HG02870 (cell line): Measurements from ENCODE around the gene PVALB.

ENCODE experiments used
- ATAC-seq: cut with Tn5 transposase; IDR thresholded peaks from one replicate; pipeline ENCODE4 v1.9.1; 2021; ENCODE audit warnings: mild to moderate bottlenecking, moderate library complexity; ENCODE audit not compliant: unreplicated experiment

The PVALB gene

GRCh38 chr22:36815558-36816338, 1.1 kb downstream of the PVALB start:
- ATAC-seq, result no peak

DNA sequence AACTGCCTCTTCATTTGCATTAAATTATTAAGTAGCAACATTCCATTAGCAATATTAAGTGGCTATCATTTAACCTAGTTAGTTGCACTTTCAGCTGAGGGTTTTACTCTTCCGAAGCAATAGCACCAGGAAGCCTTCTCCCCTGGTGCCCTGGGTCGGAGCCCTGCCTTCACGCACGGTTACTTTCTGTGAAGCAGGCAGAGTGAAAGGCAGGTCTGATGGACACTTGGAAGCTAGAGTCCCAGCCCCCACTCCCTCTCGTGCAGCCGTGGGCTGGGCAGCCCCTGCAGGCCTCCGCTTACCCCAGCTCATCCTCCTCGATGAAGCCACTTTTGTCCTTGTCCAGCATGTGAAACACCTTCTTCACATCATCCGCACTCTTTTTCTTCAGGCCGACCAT, 2.0 kb downstream of the PVALB start:
- ATAC-seq, result no peak

GRCh38 chr22:36811094-36811800, 5.6 kb downstream of the PVALB start:
- ATAC-seq, result no peak

DNA sequence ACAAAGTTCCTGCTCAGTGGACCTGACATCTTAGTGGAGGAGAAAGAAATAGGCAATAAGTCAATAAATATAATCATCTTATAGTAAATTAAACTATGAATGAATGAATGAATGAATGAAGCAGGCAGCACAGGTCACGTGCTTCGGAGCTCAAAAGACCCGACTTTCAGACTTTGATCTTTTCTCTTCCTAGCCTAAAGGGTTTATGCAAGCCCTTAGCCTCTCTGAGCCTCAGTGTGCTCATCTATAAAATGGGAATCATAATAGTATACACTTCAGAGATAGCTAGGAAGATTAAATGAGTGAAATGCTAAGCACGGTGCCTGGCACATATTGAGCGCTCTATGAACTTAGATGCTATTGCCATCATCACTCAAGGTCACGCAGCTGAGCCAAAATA, 7.5 kb downstream of the PVALB start:
- ATAC-seq, result no peak

GRCh38 chr22:36808721-36809344, 8.0 kb downstream of the PVALB start:
- ATAC-seq, result no peak

DNA sequence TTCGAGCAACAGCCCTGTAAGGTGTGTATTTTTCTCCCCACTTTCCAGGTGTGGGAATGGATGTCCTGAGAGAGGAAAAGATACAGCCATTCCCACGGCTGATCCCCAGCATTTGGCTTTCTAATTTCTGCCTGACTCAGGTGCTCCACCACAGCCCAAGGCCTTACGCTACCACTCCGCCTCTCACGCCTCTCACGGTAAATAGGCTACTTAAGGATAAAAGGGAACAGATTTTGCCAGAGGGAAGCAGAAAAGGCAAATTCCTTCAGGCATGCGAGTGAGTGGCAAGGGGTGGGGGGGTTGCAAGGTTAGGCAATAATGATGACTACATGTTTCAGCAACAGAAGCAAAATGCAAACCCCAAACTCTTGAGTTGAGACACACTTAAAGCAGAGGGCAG, 9.2 kb downstream of the PVALB start:
- no peak for ATAC-seq

- ATAC-seq, result no peak
These were observed 10.0 kb downstream of the PVALB start for GRCh38 chr22:36806835-36807234.

GRCh38 chr22:36803358-36803757, 13.5 kb downstream of the PVALB start:
- ATAC-seq, result no peak

DNA sequence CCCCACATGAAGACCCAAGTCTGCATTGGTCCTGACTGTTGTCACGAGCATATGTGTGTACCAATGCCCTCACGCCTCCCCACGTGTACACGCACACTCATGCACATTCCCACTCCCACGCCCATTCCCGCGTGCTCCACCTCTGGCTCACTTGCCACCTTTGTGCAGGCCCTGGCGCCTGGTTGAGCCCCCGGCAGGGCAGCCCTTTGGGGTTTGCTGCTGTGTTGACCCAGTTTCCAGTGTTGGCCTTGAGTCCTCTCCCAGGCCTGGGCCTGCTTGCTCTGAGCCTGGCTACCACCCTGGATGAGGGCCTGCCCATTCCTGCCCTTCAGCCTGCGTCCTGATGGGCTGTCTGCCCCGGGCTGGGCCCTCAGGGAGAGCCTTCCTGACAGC, 18.2 kb downstream of the PVALB start:
- no peak for ATAC-seq

- no peak for ATAC-seq
These were observed 18.7 kb downstream of the PVALB start for GRCh38 chr22:36797911-36798673.

DNA sequence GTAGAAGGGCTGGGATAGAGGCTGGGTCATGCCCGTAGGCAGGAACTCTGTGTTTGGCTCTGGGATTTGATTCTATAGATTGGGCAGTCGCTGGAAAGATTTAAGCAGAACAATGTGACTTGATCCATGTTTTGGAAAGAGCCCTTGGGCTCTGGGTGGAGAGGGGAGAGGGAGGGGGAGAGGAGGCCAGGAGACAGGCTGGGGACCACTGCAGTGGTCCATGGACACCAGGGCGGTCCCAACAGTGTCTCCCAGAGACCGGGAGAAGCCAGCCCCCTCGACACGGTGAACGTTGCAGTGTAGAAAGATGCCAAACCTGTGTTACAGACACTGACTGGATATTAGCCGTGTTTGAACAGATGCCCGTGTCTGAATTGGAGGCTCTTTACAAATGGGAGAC, 19.5 kb downstream of the PVALB start:
- no peak for ATAC-seq

- no peak for ATAC-seq
These were observed 20.2 kb downstream of the PVALB start for GRCh38 chr22:36796552-36797175.

GRCh38 chr22:36795633-36796032, 21.2 kb downstream of the PVALB start:
- ATAC-seq, result no peak

DNA sequence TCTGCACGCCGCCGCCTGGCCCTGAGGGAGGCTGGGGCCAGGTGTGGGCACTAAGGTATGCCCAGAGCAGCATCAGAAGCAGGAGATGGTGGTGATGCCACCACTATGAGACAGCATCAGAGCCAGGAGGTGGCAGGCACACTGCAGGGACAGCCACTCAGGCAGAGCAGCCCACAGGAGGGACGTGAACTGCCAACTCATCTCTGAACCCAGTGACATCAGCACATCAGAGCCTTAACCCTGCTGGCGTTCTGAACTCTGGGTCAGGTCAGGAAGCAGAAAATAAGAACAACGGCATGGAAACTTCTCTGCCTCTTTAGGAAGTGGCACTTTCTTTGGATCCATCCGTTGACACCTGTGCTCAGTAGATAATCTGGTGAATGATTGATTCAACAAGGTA, 26.2 kb downstream of the PVALB start:
- no peak for ATAC-seq

- ATAC-seq, result no peak
These were observed 29.4 kb downstream of the PVALB start for GRCh38 chr22:36787204-36787988.

DNA sequence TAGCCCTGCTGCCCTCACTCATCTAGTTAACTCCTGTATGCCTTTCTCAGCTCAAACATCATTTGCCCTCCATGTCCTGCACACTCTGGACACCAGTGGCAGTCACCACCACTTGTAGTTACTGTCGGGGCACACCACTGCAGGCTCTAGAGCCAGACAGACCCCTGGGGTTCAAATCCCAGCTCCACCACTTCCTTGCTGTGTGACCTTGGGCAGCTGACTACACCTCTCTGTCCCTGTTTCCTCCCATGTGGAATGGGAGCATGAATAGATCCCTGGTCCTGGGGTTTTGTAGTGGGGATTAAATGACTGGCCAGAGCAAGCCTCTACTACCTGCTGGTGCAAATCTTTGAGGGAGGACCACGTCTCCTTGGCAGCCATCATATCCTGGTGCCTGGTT, 33.1 kb downstream of the PVALB start:
- no peak for ATAC-seq

GRCh38 chr22:36781656-36782627, 34.9 kb downstream of the PVALB start:
- peak; percentile 77 for ATAC-seq

DNA sequence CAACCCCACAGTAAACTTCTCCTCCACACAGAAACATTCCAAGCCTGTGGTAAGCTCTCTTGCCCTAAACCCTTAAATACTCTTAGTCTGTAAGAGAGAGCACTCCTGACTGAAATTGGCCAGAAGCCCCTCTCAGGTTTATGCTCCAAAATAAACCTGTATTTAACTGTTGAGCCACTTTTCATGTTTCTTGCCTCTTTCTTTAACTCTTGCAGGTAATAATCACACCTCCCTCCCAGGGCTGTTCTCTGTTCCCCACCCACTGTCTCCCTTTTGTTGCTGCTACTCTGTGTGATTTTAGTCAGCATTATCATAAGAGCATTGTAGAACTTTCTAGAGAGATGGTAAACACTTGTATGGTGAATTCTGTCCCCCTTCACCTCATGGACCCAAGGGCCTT, 38.8 kb downstream of the PVALB start:
- no peak for ATAC-seq

- ATAC-seq, result no peak
These were observed 40.1 kb downstream of the PVALB start for GRCh38 chr22:36776722-36777121.
